Breast epithelium (tissue), 3 donors: ENCODE results near the gene GPC5.

Experiments
- CTCF ChIP-seq, 3 donors: fragments of 450-650 bp; IDR thresholded peaks; one replicate each; pipeline ENCODE4 v1.5.1; 2016 to 2017; ENCODE audit warnings: antibody characterized with exemption in 3 of 3, mild to moderate bottlenecking in 3 of 3, moderate library complexity in 3 of 3
- POLR2A ChIP-seq: fragments of 450-650 bp; IDR thresholded peaks from one replicate; pipeline ENCODE4 v1.6.1; 2016; ENCODE audit warnings: antibody characterized with exemption, mild to moderate bottlenecking, moderate library complexity
- POLR2AphosphoS5 ChIP-seq, 3 donors: sonication (generic); formaldehyde crosslinking; IDR thresholded peaks; one replicate each; pipeline ENCODE4 v1.6.1; 2017; ENCODE audit warnings: antibody characterized with exemption in 3 of 3

GRCh38 chr13:91540158-91540736 is 141.8 kb downstream of the GPC5 start:
- TF ChIP-seq CTCF (IDR thresholded peaks at IDR 0.05) (no peak), POLR2AphosphoS5 (IDR thresholded peaks at IDR 0.05) (no peak), POLR2A (no peak)
